Measurements from ENCODE around the gene ASGR2. TPM values are rescaled to one million over a fixed set of nuclear protein-coding genes. Genes with fewer than 3 reads are reported as not detected.

The ASGR2 gene
- total RNA-seq, 4 donors from 2014 or later = 0.66 to 1.4 (median 1.3) TPM; not detected in 1

- TF ChIP-seq, protein P1, sequence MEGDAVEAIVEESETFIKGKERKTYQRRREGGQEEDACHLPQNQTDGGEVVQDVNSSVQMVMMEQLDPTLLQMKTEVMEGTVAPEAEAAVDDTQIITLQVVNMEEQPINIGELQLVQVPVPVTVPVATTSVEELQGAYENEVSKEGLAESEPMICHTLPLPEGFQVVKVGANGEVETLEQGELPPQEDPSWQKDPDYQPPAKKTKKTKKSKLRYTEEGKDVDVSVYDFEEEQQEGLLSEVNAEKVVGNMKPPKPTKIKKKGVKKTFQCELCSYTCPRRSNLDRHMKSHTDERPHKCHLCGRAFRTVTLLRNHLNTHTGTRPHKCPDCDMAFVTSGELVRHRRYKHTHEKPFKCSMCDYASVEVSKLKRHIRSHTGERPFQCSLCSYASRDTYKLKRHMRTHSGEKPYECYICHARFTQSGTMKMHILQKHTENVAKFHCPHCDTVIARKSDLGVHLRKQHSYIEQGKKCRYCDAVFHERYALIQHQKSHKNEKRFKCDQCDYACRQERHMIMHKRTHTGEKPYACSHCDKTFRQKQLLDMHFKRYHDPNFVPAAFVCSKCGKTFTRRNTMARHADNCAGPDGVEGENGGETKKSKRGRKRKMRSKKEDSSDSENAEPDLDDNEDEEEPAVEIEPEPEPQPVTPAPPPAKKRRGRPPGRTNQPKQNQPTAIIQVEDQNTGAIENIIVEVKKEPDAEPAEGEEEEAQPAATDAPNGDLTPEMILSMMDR (IDR thresholded peaks at IDR 0.05; ENCODE audit: low read depth) = no peak
These were observed 24.3 kb upstream of the ASGR2 start for GRCh38 chr17:7138800-7139381.

DNA sequence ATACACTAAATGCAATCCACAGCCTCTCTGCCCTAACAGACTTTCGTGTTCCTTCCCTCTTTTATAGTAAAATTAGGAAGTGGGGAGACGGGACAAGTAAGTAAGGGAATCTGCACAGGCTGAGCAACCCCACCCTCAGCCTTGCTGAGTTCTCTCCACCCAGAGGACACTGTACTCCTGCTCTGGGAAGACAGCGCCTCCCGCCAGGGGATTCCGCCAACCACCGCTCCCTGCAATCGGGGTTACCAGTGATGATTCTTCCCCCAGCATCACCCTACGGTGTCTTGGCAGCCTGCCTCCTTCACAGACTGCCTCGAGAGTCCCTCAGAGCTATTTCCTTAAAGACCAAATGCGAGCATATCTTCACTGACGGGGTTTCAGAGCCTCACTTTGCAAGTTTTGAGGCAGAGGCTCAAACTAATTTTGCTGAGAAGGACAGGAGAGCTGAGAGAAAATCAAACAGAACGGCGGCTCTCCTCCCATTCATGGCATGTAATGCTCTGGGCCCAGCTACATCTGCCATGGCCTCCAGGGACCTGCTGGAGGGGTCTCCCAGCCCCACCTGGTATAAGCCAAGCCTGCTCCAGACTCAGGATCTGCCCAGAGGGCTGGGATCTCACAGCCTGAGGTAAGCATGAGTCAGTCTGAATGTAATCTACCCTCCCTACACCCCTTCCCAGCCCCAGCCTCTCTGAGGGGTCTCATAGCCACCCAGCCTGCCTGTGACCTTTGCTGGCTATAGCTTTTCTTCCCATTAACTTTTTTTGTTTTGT lies 22.7 kb upstream of the ASGR2 start:
- TF ChIP-seq, protein P1 (IDR thresholded peaks at IDR 0.05; ENCODE audit: low read depth) = no peak

- TF ChIP-seq, protein P1 (IDR thresholded peaks at IDR 0.05; ENCODE audit: low read depth) = no peak
These were observed 21.8 kb upstream of the ASGR2 start for GRCh38 chr17:7136266-7136877.

- TF ChIP-seq, protein P1 (IDR thresholded peaks at IDR 0.05; ENCODE audit: low read depth) = no peak
These were observed 19.3 kb upstream of the ASGR2 start for GRCh38 chr17:7133916-7134315.

- TF ChIP-seq, protein P1 (IDR thresholded peaks at IDR 0.05; ENCODE audit: low read depth) = no peak
These were observed 18.8 kb upstream of the ASGR2 start for GRCh38 chr17:7133424-7133823.

DNA sequence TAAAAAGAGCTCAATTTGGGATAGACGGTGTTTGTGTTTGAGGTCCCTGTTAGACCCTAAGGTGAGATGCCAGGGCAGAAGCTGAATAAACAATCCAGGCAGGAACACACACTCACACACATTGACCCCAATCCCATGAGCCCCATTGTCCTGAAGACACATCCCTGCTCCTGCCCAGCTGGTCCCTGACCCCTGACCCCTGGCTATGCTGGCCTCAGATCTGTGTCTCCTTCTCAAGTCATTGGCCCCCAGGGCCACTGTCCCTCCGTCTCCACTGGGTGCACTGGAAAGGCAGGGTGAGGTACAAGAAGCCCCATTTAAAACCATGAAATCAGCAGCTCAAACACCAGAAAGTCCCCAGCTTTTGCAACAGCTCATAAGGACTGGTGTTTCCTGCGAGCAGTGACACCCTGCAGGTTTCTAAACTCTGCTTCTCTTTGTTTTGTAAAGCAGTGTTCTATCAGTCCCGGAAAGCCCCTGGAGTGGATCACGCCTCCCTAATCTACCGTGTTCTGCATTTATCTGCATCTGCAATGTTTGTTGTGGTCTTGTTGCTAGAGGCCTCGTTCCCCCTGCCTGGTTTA lies 18.0 kb upstream of the ASGR2 start:
- TF ChIP-seq, protein P1 (IDR thresholded peaks at IDR 0.05; ENCODE audit: low read depth) = no peak

DNA sequence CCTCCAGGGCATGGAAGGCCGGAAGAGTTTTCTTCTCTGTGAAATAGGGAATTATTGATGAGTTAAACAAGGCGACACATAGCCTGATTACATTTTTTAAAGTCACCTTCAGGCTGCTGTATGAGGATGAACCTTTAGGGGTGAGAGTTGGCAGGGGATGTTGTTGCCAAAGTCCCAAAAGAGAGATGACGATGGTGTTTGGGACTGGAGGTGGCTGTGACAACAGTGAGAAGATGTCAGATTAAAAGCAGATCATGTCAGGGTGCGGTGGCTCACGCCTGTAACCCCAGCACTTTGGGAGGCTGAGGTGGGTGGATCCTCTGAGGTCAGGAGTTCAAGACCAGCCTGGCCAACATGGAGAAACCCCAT lies 16.8 kb upstream of the ASGR2 start:
- TF ChIP-seq, protein P1 (IDR thresholded peaks at IDR 0.05; ENCODE audit: low read depth) = no peak
